NCI-H748 (cell line): ENCODE results near the gene NTM.
"Not testable (repeated sequence)": the region's sequence is repeated elsewhere in the genome, so short reads cannot be mapped to it uniquely, and the experiment has no call there.

Experiments used
- DNase-seq: peaks from one replicate; lab custom pipeline; 2025; ENCODE audit not compliant: unreplicated experiment; lab: John Stamatoyannopoulos, UW

NTM gene

DNA sequence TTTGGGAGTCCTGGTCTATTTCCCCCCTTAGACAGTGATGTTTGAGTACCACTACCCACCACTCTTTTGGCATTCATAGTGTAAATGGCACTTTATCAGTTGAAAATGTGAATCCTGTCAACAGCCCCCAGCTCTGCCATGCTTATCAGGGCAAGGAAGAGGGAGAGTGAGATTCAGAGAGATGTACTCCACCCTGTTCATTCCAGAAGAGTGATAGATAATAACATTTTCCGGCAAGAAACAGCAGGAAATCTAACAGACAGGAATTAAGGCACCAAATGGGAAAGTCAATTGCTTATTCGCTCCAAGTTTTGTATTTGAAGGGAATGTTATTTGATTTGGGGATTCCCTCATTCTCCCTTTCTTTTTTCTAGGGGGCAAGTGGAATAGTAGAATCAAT lies 681.9 kb downstream of the NTM start:
- DNase-seq: no peak

DNA sequence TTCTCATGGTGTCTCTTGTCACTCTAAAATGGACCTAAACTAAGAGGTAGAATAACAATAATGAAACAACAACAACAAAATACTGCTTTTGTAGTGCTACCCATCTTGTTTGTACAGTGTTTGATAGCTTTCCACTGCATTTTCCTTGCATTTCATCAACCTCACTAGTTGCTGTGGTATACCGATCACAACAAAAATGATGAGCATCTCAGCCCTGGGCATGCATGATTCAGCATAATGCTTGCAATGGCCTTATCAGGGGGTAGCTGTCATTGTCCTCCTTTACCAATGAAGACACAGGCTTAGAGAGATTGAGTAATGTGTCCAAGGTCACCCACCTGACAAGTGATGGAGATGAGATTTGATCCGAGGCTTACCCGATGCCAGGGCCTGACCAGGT lies 682.5 kb downstream of the NTM start:
- no peak for DNase-seq

DNA sequence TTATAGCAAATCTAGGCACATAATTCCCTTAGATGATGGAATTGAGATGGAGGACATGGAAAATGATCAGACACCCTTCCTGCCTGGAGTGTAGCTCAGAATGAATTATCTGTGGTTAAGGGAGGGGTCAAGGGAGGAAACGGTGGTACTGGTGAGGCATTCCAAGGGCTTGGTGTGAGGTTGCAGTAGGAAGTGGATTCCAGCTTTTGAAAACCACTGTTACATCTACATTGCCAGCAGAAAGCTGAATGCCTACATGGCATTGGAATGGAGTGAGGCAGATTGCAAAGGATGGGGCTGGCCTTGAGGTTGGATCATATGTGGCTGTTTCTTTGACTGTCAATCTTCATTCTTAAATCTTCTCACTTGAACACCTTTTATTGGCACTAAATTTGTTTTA lies 684.4 kb downstream of the NTM start:
- no peak for DNase-seq

DNA sequence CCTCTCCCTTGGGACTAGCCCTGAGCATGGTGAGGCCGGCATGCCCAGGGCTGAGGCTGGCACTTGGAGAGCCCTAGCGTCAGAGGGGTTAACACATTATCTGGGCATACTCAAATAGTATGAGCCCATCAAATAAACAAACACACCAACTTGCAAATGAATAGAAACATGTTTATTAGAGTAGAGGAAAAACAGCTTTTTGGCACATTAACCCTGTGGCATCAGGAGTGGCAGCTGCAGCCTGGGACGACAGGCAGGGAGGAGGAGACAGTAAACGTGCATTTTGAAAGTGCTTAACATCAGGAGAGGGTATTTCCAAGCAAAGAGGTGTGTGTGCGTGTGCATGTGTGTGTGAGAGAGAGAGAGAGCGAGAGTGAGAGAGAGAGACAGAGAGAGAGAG lies 684.9 kb downstream of the NTM start:
- DNase-seq: no peak

DNA sequence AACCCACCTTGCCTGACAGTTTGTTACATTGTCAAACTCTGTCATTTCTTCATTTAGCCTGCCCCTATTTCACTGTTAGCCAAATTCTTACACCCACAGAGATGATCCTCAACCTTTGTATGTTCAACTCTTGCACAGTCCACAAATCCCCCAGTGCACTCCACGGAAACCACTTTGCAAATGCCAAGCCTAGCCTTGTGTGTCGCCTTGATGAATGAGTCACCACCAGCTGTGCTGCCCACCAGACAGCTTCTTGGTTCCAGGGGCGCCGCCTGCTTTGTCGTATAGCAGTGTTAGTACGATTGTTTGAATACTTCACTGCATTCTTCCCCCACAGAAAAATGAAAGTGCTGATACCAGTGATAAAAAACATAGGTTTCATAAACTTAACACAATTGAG lies 686.3 kb downstream of the NTM start:
- DNase-seq: no peak

DNA sequence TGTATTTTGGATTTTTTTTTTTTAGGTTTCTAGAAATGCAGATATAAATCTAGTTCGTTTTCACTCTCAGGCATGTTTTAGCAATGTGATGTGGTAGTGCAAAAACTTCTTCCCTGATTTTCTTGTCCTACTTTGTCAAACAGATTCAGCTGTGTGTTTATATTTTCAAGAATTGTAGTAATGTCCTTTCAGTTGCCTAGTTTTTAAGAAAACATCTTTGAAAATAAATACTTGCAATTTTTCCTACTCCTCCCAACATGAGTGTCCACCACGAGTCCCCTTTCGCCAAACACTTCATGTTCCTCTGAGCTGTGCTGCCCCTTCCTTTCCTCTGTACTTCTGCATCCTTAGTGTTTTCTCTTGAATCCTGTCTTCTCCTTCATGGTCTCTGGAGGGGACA lies 686.9 kb downstream of the NTM start:
- DNase-seq: no peak

DNA sequence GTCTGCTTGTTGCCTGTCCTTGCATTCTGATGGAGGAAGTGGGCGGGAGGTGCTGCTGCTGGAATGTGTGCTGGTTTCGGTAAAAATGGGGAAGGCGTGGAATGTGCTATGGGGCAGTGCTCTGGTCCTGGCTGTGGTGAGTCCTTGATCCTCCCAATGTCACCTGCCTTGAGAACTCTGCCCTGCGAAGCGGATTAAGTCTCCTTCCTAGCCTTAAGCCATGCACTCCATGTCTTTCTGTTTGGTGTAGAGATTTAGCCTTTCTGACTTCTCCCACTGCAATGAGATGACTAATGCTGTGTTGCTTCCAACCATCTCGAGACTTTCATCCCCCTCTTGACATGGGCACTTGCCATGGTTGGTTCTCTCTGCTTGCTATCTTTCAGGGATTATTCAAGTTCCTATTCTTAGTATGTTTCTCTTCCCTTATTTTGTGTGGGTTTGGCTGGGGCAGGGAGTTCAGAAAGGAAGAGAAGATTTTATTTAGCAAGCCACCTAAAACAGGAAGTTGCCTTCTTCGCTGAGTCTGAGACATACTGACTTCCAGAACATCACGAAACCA lies 687.9 kb downstream of the NTM start:
- no peak for DNase-seq

DNA sequence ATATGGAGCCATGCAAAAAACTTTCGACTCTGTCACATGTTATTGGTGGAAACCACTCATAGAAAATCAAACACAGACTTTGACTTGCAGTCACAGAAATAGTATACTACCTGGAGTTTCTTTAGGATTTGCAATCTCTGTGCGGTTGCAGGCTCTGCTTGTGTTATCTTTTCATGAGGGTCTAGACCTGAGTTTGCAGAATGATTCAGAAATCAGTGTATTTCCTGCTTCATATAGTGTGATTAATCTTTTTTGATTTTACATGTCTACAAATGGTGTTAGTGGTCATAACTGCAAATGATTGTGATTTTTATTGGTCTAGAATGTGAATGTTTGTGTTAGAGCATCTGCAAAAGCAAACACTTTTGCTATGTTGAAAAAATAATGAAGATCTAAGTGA lies 690.2 kb downstream of the NTM start:
- DNase-seq: no peak

DNA sequence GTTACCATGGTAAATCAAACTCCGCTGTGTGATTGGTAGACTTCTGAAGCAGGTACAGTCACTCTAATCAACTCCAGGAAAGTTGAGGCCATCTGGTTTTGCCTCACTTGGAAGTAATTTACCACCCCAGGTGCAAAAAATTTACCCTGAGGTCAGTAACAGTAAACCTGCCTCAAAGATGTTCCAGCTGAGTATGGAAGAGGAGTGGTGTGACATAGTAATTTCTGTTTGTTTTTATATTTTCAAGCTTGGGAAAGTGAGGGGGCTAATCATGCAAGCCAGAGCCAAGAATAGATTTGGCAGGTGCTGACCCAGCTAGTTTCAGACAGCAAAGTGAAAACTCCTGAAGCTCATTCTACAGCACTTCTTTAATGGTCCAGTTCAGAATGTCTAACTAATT lies 691.6 kb downstream of the NTM start:
- DNase-seq: peak; percentile 90

DNA sequence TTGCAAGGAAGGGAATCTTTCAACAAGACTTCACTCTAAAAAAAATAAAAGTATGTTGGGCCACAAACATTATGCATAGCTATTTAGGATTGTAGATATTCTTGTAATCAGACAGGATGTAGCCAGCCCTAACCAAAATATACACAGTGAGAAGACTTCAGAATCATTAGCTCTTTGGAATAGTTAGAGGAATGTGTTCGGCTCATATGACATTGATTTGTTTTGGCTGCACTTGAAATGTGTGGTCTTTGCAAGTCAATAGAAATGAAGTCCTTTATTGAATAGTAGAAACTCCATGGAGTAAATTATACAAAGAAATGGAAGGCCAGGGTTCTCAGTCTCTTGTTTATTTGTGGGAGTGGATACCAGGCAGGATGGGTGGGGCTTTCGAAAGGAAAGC lies 692.1 kb downstream of the NTM start:
- DNase-seq: peak; percentile 15

DNA sequence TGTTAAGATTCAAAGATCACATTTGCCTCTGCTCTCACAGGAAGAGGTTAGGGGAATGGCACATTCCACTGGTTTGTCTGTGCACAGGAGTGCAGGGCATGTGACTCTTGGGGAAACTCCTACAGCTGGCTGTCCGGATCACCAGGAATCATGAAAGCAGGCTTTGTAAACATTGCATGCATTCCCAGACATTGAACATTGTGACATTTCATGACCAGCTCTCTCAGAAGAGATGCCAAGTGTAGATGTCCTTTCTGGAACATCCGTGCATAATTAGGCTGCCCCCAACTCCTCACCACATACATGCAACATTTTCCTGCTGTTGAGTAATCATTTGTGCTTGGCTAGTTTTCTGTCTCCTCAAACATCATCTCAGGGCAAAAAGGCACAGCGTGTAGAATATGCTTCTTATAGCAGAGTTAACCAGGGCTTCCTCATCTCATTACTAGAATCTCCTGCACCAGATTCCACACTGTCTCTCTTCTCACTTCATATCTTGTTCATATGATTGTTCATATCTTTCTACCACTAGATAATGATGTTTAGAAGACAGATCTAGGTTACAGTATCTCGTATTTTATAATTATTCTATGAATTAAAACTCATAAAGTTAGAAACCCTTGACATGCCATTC lies 694.7 kb downstream of the NTM start:
- no peak for DNase-seq

DNA sequence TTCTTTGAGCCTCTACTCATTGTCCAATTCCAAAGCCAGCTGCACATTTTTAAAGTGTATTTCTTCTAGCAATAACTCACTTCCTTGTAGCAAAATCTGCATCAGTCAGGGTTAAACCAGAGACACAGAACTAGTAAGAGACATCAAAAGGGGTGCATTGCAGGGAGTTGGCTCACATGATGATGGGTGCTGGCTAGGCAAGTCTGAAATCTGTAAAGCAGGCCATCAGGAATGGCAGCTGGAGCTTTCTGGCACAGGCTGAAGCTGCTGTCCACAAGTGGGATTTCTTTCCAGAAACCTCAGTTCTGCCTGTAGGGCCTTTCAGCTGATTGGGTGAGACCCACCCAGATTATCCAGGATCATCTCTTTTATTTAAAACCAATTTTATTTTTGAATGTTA lies 698.1 kb downstream of the NTM start:
- DNase-seq: no peak

DNA sequence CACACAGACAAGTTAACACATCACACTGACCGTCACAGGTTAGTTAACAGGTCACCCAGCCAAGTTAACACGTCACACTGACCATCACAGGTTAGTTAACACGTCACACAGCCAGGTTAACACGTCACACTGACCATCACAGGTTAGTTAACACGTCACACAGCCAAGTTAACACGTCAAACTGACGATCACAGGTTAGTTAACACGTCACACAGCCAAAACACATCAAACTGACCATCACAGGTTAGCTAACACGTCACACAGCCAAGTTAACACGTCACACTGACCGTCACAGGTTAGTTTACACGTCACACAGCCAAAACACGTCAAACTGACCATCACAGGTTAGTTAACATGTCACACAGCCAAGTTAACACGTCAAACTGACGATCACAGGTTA lies 699.2 kb downstream of the NTM start:
- DNase-seq: not testable (repeated sequence)

DNA sequence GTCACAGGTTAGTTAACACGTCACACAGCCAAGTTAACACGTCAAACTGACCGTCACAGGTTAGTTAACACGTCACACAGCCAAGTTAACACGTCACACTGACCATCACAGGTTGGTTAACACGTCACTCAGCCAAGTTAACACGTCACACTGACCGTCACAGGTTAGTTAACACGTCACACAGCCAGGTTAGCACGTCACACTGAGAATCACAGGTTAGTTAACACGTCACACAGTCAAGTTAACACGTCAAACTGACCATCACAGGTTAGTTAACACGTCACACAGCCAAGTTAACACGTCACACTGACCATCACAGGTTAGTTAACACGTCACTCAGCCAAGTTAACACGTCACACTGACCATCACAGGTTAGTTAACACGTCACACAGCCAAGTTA lies 700.5 kb downstream of the NTM start:
- not testable (repeated sequence) for DNase-seq

DNA sequence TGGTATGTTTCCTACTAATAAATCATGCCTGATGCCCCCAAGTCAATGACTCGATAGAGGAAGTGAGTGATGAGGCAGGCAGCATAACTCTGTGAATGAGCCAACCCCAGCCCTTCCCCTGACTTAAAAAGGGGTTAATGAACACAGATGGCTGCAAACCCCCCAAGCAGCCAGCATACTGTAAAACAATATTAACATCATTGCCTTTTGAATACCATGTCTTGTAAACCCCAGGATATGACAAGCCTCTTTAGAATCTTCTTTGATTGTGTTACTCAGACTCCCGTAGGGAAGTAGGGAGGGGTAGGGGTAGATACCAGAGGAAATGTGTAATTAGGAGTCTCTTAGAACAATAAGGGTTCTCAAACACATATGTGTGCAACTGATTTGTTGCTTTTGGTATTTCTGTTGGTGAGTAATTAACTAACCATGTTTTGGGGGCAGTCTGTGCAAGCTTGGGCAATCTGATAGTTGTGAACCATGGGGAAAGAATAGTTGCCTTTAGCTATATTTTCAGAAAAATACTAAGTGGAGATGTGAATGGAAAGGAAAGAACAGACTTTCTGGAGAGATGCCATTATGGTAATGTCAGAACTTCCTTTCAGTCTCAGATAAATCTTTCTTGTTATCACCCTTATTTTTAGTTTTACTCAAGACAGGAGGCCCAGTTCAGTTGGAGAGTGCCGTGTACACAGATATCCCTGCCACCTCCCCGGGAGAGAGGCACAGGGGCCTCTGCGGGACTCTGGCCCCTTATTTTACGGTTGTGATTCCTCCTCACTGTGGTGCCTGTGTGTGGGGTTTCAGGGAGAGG lies 701.8 kb downstream of the NTM start:
- no peak for DNase-seq

DNA sequence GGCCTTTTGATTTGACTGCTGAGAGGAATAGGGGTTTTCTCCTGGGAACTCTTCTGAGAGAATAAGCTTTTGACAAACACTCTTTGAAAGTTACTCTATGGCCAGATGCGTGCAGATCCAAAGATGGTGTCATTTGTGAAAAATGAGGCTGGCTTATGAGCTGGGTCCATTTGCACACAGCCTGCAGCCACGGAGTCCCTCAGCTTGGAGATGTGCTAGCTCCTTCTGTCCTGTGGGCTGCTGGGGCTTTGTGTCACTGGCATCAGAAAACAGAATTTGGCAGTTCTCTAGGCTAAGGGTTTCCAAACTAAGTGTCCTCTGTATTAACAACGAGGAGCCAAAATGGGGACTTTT lies 702.4 kb downstream of the NTM start:
- DNase-seq: no peak

DNA sequence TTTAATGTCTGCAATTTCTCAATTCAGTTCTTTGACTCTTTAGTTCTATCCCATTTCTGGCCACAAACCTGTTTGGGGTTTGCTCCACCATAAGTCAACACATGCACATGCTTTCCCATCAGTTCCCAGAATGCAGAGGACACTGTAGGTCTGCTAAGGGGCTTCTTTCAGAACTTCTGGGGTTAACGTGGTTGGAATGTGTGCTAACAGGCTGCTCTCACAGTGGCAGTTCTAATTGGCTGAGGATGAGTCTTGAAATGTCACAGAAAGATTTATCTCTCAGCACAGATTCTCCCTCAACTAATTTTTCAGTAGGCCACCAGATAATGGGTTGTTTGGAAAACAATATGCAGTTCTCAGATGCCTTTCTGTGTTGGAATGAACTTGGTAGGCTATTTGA lies 703.4 kb downstream of the NTM start:
- DNase-seq: no peak

DNA sequence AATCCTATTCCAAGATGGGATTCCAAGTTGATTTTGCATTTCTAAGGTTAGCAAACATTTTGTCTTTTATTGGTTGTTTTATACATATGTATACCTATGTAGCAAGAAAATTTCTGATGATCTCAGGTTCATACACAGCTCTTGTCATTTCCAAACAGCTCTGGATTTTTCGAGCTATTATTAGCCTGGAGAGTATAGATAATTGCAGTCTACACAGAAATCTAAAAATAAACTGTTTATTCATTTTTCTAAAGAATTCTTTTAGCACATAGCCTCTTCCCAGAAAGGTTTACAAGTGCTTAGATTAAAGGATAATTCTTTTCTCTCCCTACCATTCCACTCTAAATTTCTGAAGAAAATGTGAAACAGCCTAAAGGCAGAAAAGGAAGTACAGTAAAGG lies 705.0 kb downstream of the NTM start:
- DNase-seq: no peak

DNA sequence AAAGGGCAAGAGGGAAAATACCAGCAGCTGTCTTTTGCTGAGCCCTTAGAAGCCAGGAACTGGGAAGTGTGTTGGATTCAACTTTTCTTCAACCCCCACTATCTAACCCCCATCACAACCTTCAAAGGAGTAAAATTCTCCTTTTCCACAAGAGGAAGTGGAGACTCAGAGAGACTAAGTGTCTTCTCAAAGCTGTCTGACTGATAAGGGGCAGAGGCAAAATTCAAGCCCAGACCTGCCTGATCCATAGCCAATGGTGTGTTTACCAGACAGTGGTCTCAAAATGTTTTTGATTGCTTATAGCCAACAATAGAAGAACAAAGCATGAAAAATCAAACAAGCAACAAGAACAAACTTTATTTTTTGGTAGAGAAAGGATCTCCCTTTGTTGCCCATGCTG lies 707.0 kb downstream of the NTM start:
- DNase-seq: no peak

DNA sequence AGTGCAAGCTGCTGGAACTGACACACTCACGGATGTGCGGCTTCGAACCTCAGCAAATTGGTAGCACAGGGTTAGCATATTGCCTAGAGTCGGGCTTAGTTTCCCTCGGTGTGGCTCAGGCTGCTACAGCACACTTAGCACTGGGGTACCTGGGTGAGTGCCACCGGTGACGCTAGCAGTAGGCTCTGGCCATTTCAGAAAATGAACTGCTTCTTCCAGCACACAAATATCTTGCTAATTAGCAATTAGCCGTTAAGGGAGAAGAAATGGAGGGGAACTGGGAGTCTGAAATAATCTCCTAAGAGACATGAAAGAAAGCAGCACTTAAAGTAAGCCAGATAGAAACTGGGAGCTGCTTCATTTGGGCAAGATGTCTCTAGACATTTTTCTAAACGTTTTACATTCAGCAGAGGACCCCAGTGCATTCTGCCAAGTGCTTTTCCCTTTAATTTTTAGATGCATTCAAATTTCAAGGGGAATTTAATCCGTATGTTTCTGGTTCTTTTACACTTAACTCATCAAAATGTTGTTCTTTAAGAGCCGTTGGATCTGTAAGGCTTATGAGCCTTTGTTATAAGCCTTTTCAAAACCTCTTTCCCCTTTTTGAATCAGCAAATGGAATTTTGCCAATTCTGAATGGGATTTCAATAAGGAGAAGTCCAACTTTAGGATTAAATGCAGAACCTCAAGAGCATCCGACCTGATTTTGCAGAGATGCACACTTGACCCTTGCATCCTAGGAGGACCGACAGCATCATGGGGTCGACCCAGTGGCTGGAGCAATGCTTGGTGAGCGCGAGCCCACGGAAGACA lies 708.1 kb downstream of the NTM start:
- no peak for DNase-seq

DNA sequence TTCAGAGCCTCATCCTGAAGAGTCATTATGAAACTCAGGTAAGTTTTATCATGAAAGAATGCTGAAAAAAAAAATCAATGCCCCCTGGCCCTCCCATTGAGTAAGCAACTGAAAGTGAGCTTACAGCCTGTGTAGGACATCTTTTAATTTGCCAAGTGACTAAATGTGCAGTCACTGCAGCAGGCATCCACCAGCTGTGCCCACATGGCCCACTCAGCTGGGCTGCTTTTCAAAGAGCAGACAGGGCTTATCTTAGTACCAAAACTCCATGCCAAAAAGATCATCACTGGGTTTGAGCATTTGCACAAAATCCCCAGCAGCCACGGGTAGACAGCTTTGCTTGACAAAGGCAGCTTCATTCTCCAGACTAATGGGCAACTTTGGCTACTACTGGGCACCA lies 709.7 kb downstream of the NTM start:
- no peak for DNase-seq

DNA sequence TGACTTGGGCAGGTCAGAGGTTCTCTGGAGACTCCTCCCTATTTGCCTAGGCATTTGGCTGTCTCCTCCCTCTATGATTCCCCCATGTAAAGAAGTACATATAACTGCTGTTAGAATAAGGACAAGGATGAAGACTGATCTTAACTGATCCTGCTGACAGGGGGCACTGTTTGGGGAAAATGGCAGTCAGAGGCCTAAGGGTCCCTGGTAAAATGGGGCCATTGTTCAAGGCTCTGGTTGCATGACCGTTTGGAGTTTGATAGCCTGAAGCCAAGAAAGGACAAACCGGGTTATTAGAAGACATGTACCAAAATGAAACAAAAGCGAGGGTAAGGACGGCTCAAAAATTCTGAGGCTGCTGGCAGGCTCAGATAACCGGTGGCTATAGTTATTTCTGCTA lies 712.2 kb downstream of the NTM start:
- DNase-seq: no peak
